Measurements from ENCODE around the gene REM2.
"Not testable (repeated sequence)": the region's sequence is repeated elsewhere in the genome, so short reads cannot be mapped to it uniquely, and the experiment has no call there.

The REM2 gene

DNA sequence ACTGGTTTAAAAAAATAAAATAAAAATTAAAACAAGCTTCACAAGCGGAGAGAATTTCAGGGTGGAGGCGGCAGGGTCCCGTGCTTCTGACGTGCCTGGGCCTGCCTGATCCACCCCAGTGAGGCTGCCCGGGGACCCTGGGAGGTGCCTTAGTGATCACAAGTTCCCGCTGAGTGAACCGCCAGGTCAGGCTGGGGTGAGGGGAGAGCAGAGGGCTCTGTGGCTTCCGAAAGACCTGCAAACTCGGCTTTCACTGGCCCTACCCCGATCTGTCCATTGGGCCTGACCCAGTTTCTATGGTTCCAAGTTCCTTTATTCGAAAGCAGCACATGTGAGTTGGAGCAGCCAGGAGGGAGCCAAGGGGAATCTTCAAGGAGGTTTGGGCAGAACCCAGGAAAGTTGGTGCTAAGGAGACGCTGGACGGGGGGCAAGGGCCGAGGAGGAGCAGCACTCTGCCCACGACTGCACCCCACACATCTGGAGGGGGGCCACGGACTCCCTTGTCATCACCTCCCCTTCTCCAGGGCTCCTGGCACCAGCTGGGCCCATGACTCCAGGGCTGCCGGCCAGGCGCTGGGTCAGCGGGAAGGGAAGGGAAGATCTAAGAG, 33.7 kb upstream of the REM2 start:
- DNase-seq: no peak

DNA sequence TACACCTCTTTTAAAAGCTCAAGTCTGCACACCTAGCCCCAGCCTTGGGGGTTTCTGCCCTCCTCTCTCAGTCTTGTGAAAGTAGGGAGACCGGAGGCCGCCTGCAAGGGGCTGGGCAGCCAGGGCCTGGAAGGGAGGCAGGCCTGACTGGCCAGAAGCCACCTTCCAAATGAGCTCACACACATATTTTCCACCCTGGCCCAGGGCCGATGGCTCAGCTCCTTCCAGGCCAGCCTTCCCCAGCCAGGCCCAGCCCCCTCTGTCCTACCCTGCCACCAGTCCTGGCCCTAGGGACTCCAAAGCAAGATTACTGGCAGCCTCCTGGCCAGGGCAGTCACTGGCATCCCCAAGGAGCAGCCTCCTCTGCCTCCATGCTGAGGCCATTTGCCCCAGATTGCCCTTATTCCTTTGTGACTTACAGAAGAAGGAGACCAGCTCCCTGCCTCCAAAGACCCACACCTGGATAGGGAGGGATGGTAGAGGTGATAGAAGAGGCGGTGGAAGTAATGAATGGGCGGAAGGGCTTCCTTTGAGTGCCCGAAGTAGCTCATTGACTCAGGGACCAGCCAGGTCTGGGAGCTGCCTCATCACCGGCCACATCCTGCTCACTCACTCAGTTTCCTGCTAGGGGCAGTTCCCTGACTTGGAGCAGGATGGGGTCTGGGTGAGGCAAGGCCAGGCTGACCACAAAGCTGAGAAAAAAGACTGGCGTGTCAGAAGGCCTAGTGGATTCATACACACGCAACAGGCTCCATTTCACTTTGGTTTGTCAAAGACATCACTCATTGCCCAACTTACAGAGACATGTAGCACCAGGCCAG, 31.9 kb upstream of the REM2 start:
- no peak for DNase-seq

DNA sequence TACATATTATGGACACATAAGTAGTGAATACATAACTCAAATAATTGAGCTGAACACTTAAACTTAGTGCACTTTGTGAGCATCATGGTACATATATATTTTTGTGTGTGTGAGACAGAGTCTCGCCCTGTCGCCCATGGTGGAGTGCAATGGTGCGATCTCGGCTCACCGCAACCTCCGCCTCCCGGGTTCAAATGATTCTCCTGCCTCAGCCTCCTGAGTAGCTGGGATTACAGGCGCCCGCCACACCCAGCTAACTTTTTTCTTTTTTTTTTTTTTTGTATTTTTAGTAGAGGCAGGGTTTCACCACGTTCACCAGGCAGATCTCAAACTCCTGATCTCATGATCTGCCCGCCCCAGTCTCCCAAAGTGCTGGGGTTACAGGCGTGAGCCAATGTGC, 30.8 kb upstream of the REM2 start:
- DNase-seq: not testable (repeated sequence)

DNA sequence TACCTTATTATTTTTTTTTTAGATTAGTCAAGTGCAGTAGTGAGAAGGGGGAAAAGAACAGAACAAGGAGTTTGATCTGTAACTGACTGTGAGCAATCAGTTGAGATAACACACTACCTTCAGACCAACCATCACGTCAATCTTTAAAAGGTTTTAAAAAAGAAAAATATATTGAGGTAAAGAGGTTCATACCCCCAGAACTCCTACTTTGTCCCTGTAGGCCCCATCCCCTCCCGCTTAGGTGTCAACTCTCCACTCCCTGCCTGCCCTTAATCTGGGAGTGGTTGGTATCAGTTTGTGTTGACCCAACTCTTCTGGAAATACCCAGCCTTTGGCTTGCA, 30.5 kb upstream of the REM2 start:
- no peak for DNase-seq

DNA sequence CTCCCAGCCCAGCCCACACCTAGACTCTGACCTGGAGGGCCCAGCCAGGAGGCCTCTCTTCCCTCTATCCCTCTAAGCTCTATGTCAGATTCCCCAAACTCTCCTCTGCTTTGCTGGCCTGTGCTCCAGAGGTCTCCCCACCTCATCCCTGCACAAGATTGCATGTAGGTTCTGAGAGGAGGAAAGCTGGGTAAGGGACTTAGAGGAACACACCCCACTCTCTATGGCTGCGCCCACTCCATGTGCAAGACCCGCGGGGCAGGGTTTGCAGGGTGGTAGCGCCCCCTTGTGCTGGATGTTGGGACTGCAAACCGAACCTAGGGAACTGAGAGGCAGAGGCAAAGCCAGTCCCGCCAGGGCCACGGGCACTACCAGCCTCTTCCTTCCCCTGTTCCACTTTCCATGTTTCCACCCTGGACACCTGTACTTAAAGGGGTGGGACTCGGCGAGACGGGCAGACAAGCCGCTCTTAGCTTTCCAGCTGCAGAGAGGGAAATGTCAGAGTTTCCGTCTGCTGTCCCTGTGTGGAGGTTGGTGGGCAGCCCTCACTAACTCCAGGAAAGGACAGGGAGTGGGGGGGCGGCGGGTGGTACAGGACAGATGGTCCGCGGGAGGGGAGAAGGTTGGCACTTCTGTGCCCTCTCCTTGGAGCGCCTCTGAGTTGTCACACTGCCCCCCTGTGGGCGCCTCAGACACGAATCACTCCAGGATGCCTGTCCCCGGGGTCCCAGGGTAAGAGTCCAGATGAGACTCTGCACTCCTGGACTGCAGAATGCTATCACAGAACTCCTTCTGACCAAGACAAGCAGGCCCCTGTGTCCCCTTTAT, 29.9 kb upstream of the REM2 start:
- peak; percentile 88 for DNase-seq

DNA sequence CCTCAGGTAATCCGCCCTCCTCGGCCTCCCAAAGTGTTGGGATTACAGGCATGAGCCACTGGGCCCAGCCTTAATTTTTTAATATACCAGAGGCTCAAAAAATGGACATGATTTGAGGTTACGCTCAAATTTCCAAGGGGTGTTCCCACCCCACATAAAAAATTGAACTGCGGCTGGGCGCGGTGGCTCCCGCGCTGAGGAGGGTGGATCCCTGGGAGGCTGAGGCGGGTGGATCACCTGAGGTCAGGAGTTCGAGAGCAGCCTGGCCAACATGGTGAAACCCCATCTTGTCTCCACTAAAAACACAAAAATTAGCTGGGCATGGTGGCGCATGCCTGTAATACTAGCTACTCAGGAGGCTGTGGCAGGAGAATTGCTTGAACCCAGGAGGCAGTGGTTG, 28.7 kb upstream of the REM2 start:
- not testable (repeated sequence) for DNase-seq

DNA sequence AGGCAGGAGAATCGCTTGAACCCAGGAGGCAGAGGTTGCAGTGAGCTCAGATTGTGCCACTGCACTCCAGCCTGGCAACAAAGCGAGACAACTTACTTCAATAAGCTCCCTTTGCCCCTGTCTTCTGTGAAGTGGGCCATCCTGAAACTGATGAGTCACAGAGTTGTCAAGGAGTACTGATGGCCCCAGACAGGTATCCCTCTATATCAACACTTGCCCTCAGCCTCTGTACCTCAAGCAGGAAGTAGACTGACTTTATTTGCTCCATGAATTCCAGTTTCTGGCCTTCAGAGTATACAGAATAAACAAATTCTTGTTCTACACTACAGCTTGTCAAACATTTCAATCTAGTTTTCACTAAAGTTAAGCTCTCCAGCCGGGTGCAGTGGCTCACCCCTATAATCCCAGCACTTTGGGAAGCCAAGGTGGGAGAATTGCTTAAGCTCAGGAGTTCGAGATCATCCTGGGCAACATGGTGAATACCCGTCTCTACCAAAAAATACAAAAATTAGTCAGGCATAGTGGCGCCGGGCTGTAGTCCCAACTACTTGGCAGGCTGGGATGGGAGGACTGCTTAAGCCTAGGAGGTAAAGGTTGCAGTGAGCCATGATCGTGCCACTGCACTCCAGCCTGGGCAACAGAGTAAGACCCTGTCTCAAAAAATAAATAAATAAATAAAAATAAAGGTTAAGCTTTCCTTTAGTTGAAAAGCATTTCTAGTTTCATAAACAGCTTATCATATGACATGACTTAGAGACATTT, 27.9 kb upstream of the REM2 start:
- no peak for DNase-seq

DNA sequence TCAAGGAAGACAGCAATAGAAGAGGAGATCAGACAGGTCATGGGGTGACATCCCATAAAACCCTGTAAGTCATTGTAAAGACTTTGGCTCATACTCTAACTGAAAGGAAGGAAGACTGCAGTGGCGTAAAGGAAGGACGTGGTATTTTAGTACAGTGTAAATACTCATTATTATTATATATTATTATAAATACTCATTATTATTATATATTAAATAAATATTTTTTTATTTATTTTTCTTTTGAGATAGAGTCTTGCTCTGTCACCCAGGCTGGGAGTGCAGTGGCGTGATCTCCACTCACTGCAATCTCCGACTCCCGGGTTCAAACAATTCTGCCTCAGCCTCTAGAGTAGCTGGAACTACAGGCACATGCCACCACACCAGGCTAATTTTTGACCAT, 26.6 kb upstream of the REM2 start:
- no peak for DNase-seq

DNA sequence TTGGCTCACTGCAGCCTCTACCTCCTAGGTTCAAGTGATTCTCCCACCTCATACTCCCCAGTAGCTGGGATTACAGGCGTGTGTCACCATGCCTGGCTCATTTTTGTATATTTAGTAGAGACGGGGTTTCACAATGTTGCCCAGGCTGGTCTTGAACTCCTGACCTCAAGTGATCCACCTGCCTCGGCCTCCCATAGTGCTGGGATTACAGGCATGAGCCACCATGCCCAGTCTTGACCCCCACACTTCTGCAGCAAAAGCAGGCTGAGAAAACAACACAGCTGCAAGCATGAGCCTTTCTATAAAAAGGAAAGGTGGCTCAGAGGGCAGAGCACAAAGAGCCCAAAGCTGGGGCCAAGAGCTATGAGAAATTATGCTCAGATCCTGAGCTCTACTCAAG, 22.6 kb upstream of the REM2 start:
- DNase-seq: not testable (repeated sequence)

DNA sequence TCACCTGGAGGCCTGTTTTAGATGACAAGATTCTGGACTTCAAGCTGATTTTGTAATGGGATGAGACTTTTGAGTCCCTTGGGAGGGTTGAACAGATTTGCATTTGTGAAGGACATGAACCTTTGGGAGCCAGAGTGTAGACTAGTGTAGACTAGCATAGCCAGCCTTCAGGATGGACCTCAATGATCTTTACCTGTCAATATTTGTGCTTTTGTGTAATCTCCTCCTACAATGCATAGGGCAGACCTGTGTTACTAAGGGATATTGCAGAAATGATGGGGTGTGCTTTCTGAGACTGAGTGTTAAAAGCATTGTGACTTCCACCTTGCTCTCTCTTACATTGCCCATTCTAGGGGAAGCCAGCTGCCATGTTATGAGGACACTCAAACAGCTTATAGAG, 21.4 kb upstream of the REM2 start:
- no peak for DNase-seq

DNA sequence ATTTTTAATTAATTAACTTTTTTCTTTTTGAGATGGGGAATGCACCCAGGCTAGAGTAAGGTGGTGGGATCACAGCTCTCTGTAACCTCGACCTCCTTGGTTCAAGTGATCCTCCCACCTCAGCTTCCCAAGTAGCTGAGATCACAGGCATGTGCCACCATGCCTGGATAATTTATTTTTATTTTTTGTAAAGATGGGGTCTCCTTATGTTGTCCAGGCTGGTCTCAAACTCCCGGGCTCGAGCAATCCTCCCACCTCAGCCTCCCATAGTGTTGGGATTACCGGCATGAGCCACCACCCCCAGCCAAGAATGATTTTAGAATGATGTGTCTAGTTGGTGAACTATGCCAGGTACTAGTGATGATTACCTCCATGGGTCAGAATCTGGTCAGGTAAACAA, 18.0 kb upstream of the REM2 start:
- no peak for DNase-seq

DNA sequence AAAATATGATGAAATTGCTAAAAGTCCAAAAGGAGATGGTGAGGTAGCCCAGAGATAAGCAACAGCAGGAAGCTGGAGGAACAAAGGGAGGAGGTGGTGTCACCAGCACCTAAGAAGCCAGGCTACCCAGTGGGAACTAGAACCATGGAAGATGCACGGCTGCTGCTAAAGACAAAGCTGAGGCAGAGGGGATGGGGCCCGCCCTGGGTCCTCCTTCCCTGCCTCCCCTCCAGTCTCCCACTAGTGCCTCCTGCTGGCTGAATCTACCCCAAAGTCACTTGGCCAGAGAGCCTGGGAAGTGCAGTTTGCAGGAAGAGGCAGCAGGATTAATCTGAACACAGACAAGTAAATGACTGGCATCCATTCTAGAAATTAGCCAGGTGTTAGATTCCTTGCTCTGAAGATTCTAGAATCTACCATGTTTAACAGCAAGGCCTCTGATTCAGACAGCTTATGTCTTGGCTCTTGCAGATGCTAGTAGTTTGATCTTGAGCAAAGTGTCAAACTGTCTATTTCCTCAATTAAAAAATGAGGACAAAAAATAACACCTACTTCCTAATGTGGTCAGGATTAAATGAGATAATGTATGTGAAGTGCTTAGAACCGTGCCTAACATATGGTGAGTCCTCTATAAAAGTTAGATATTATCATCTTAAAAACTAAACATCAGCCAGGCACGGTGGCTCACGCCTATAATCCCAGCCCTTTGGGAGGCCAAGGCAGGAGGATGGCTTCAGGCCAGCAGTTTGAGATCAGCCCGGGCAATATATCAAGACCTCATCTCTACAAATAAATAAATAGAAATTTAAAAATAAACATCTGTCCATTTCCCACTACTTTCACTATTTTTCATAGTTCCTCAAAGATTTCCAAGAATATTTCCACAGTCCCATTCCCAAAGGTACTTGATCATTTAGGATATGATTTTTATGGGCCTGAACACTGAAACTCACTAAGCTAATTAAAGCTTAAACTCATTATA, 17.3 kb upstream of the REM2 start:
- no peak for DNase-seq

DNA sequence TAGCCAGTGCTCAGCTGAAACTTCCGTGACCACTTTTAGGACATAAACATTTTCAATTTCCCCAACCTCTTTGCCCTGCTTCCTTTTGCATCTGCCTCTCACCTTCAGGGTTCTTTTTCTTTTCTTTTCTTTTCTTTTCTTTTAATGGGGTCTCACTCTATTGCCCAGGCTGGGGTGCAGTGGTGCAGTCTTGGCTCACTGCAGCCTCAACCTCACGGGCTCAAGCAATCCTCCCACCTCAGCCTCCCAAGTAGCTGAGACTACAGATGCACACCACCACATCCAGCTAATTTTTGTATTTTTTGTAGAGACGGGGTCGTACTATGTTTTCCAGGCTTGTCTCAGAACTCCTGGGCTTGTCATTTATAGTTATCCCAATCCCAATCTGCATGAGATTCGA, 16.1 kb upstream of the REM2 start:
- no peak for DNase-seq

DNA sequence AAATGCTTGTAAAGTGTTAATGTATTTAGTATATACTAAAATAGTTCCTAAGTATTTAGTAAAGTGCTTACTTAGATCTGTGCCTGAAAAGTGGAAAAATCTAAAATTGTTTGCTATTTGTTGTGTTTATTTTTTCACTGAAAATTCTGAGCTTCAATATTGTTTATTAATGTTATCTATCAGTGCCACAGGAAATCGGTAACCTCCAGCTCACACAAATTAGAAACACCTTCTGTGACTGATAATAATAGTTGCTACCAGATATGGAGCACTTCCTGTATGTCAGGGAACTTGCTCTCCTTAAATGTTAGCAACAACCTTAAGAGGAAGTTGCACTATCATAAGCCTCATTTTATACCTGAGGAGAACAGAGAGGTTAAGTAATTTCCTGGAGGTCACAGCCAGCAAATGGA, 12.2 kb upstream of the REM2 start:
- DNase-seq: no peak

DNA sequence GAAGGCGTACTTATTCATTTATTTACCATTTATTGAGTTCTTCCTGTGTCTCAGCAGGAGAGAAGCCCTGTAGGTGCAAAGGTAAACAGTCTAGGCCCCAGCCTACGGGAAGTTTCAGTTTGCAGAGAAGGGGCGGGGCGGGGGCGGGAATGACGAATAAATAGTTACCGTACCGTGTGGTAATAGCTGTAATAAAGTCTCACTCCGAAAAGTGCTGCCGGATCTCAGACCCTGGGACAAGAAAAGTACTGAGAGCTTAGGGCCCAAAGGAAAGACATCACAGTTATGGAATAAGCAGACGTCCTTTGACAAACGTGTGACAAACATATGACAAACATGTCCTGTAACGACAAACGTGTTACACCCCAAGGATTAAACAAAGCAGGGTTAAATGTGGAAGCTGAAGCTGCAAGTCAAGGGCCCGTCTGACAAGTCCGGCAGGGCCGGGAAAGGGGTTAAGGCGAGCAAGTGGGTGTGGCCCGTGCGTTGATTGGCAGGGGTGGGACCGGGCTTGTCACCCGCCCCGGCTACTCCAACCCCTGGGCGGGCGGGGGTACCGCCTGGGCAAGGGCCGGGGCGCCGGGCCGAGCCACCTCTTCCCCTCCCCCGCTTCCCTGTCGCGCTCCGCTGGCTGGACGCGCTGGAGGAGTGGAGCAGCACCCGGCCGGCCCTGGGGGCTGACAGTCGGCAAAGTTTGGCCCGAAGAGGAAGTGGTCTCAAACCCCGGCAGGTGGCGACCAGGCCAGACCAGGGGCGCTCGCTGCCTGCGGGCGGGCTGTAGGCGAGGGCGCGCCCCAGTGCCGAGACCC, 11.6 kb upstream of the REM2 start, which contains the start of gene LRP10:
Gene LRP10 (plus strand): TSS at position 517 of the 809 bp plus-strand sequence. CDS start 564 bp downstream, outside the sequence.
- peak; percentile 83 for DNase-seq

DNA sequence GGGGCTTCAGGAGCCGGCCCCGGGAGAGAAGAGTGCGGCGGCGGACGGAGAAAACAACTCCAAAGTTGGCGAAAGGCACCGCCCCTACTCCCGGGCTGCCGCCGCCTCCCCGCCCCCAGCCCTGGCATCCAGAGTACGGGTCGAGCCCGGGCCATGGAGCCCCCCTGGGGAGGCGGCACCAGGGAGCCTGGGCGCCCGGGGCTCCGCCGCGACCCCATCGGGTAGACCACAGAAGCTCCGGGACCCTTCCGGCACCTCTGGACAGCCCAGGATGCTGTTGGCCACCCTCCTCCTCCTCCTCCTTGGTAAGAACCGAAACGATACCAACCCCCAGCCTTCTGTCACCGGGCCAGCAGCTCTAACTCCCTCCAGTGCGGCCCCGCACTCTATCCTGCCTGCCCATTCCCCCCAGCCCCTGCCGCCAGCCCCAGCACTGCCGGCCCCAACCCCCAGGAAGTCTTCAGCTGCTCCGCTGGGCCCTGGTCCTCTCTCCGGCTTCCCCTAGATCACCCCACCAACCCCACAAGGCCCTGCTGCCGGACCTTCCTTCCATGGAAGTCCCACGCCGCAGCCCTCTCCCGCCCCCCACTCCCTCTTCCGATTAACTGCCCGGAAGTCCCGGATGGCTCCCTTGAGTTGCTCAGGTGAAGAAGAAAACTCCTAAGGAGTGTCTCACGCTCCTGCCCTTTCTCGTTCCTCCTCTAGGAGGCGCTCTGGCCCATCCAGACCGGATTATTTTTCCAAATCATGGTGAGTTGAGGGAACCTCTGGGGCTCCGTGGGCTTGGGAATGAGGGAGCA, 10.8 kb upstream of the REM2 start:
- peak; percentile 80 for DNase-seq

DNA sequence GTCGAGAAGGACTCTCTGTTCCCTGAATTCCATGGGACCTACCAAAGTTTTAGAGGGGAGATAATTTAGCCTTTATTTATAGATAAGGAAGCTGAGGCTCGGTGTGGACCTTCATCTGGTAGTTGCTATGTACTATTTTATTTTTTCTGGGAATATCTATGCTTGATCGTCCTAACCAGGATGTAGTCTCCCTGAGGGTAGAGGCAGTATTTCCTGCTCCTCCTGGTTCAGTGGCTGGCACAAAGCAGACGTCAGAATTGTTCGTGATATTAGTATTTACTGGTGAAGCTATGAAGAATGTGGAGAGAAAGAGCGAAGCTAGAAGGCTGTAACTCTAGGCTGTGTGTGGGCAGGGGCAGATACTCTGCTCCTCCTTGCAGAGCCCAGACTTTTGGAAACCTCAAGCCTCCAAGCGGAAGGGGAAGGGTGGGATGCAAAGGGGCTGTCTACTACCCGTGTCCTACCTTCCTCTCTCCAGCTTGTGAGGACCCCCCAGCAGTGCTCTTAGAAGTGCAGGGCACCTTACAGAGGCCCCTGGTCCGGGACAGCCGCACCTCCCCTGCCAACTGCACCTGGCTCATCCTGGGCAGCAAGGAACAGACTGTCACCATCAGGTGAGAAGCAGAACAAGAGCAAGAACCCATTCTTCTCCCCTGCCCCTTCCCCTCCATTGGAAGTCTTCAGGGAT, 10.0 kb upstream of the REM2 start:
- DNase-seq: no peak

DNA sequence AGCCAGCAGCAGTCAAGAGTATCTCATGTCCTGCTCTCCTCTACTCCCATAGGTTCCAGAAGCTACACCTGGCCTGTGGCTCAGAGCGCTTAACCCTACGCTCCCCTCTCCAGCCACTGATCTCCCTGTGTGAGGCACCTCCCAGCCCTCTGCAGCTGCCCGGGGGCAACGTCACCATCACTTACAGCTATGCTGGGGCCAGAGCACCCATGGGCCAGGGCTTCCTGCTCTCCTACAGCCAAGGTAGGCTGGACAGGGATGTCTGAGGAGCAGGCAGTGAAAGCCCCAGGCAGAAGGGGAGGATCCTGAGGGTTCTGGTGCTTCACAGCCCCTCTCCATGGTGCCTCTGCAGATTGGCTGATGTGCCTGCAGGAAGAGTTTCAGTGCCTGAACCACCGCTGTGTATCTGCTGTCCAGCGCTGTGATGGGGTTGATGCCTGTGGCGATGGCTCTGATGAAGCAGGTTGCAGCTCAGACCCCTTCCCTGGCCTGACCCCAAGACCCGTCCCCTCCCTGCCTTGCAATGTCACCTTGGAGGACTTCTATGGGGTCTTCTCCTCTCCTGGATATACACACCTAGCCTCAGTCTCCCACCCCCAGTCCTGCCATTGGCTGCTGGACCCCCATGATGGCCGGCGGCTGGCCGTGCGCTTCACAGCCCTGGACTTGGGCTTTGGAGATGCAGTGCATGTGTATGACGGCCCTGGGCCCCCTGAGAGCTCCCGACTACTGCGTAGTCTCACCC, 7.8 kb upstream of the REM2 start:
- DNase-seq: no peak
